K562 (cell line): ENCODE results near the gene SKA3. TPM values are rescaled to one million over a fixed set of nuclear protein-coding genes. Genes with fewer than 3 reads are reported as not detected.

Source experiments
- ATAC-seq: fragments of 200-7000 bp; cut with Tn5 transposase; 3 replicates; pipeline ENCODE4 v1.9.1; 2020; ENCODE audit warnings: moderate library complexity
- BruUV-seq: library from RNA; stranded (reverse); fragments of 400-500 nt; replicated peaks from 2 replicates; lab custom pipeline; 2021; lab: Mats Ljungman, UMichigan
- CTCF ChIA-PET: fragments of 300-600 bp; formaldehyde crosslinking; extraction: SDS; loops from one replicate; lab custom pipeline; 2021; ENCODE audit warnings: low intra/inter-chr PET ratio; lab: Yijun Ruan, JAX
- POLR2A ChIA-PET: fragments of 300-600, 350-650 bp; sonication (Branson Sonifier 250); formaldehyde crosslinking; extraction: SDS; loops from one replicate; lab custom pipeline; 2021; ENCODE audit warnings: antibody characterized with exemption, inconsistent platforms; lab: Yijun Ruan, JAX
- DNase-seq, 4 experiments: peaks; one replicate each; pipeline versions ENCODE4 v3.0.0 to v3.0.0-alpha.2; 2011 to 2018; ENCODE audit warnings: low spot score in 3 of 4, mixed read lengths in 3 of 4; ENCODE audit errors: extremely low read depth in 1 of 4
- FAIRE-seq: peaks from 2 replicates; lab custom pipeline; 2011; peaks lifted over from hg19 to GRCh38; lab: Jason Lieb, UNC
- H2AFZ ChIP-seq: 2 replicates; pipeline ENCODE4 v1.6.0; 2011; ENCODE audit warnings: low read depth, low read length, control low read depth, inconsistent platforms
- H3K27ac ChIP-seq: fragments of 200-600 bp; 3 replicates; pipeline ENCODE4 v1.8.0; 2011; ENCODE audit warnings: low read depth, mild to moderate bottlenecking, control low read depth, inconsistent platforms, low read length, moderate library complexity, mixed read lengths; ENCODE audit errors: extremely low read depth
- H3K27me3 ChIP-seq, 2 experiments: fragments of 300-600 bp in 1 of 2; 2 replicates in 1 of 2; 3 replicates in 1 of 2; pipeline versions ENCODE4 v1.6.0 to v1.8.0; 2011; ENCODE audit warnings: inconsistent platforms in 2 of 2, low read length in 2 of 2, mild to moderate bottlenecking in 1 of 2, mixed read lengths in 1 of 2, moderate library complexity in 1 of 2; ENCODE audit not compliant: control insufficient read depth in 2 of 2, insufficient read depth in 2 of 2
- H3K36me3 ChIP-seq: fragments of 300-600 bp; 3 replicates; pipeline ENCODE4 v1.8.0; 2011; ENCODE audit warnings: mild to moderate bottlenecking, low read length, inconsistent platforms; ENCODE audit not compliant: control insufficient read depth, insufficient read depth
- H3K4me1 ChIP-seq, 2 experiments: fragments of 200-600 bp in 1 of 2; replicated peaks in 1 of 2; 2 replicates in 1 of 2; 3 replicates in 1 of 2; pipeline versions ENCODE4 v1.5.1 to v1.8.0; 2011; ENCODE audit warnings: inconsistent platforms in 2 of 2, low read length in 2 of 2, mild to moderate bottlenecking in 1 of 2, mixed read lengths in 1 of 2, moderate library complexity in 1 of 2; ENCODE audit not compliant: control insufficient read depth in 2 of 2, insufficient read depth in 2 of 2
- H3K4me2 ChIP-seq: 2 replicates; pipeline ENCODE4 v1.6.1; 2011; ENCODE audit warnings: low read length, control low read depth, inconsistent platforms, mixed read lengths; ENCODE audit not compliant: insufficient read depth
- H3K4me3 ChIP-seq: fragments of 200-600 bp; sonication (generic), shearing (Covaris generic); 2 replicates; pipeline ENCODE4 v1.5.1; 2016; ENCODE audit warnings: control low read depth, inconsistent platforms
- H3K79me2 ChIP-seq: fragments of 200-600 bp; 3 replicates; pipeline ENCODE4 v1.8.0; 2011; ENCODE audit warnings: low read length, inconsistent platforms; ENCODE audit not compliant: control insufficient read depth, insufficient read depth
- H3K9ac ChIP-seq, 2 experiments: 2 replicates each; pipeline versions ENCODE4 v1.6.0 to v1.6.1; 2011; ENCODE audit warnings: low read depth in 2 of 2, low read length in 2 of 2, control low read depth in 1 of 2, inconsistent platforms in 1 of 2, mild to moderate bottlenecking in 1 of 2, mixed read lengths in 1 of 2; ENCODE audit not compliant: insufficient read depth in 1 of 2
- H3K9me1 ChIP-seq: one replicate; pipeline ENCODE4 v1.6.0; 2011; ENCODE audit warnings: inconsistent platforms, mild to moderate bottlenecking, low read length, moderate library complexity; ENCODE audit not compliant: control insufficient read depth, insufficient read depth
- H3K9me3 ChIP-seq: replicated peaks from 2 replicates; pipeline ENCODE4 v1.5.1; 2011; ENCODE audit warnings: low read depth, low read length, inconsistent platforms; ENCODE audit not compliant: control insufficient read depth, insufficient read depth
- H4K20me1 ChIP-seq: replicated peaks from 2 replicates; pipeline ENCODE4 v1.6.1; 2011; ENCODE audit warnings: low read length, inconsistent platforms, mixed read lengths; ENCODE audit not compliant: control insufficient read depth, insufficient read depth
- BRF1 ChIP-seq: IDR thresholded peaks from 3 replicates; pipeline ENCODE4 v1.6.1; 2011; ENCODE audit warnings: borderline replicate concordance, mild to moderate bottlenecking; ENCODE audit not compliant: insufficient read length; ENCODE audit errors: extremely low read depth
- E2F3 ChIP-seq: fragments of 250-450 bp; sonication (Bioruptor Pico); IDR thresholded peaks from 2 replicates; pipeline ENCODE4 v1.4.0; 2020; ENCODE audit warnings: mild to moderate bottlenecking
- ETS2 ChIP-seq: IDR thresholded peaks from 2 replicates; pipeline ENCODE4 v1.6.1; 2016; ENCODE audit warnings: borderline replicate concordance, missing genetic modification characterization, mild to moderate bottlenecking, moderate library complexity, missing compliant biosample characterization; ENCODE audit not compliant: poor library complexity, severe bottlenecking
- HNRNPK ChIP-seq: fragments of 200-400 bp; formaldehyde crosslinking; IDR thresholded peaks from one replicate; pipeline ENCODE4 v1.6.1; 2018; ENCODE audit warnings: mild to moderate bottlenecking, low read depth, low read length; ENCODE audit not compliant: poor library complexity, severe bottlenecking
- PCBP2 ChIP-seq: fragments of 200-400 bp; formaldehyde crosslinking; IDR thresholded peaks from 2 replicates; pipeline ENCODE4 v1.6.1; 2018; ENCODE audit warnings: low read length, low read depth, mild to moderate bottlenecking, moderate library complexity; ENCODE audit not compliant: poor library complexity, severe bottlenecking
- POLR2AphosphoS5 ChIP-seq: IDR thresholded peaks from 2 replicates; pipeline ENCODE4 v1.6.1; 2011; ENCODE audit warnings: mild to moderate bottlenecking, low read depth, low read length, moderate library complexity; ENCODE audit not compliant: control insufficient read depth, insufficient read depth
- RBM22 ChIP-seq: fragments of 200-400 bp; formaldehyde crosslinking; IDR thresholded peaks from 2 replicates; pipeline ENCODE4 v1.6.1; 2018; ENCODE audit warnings: low read length, low read depth; ENCODE audit not compliant: poor library complexity, severe bottlenecking
- RFX7 ChIP-seq: fragments of 250-450 bp; sonication (Bioruptor Pico); IDR thresholded peaks from 2 replicates; pipeline ENCODE4 v1.5.1; 2021; ENCODE audit warnings: mild to moderate bottlenecking
- ZFX ChIP-seq: sonication (generic); formaldehyde crosslinking; IDR thresholded peaks from 2 replicates; pipeline ENCODE4 v1.8.0; 2022; ENCODE audit warnings: mild to moderate bottlenecking, missing genetic modification reagents, moderate library complexity
- ZNF586 ChIP-seq: fragments of 450-650 bp; formaldehyde crosslinking; conservative IDR thresholded peaks from 2 replicates; pipeline ENCODE4 v1.4.0; 2020; ENCODE audit warnings: mild to moderate bottlenecking, moderate library complexity
- WGBS: fragments of 100-300 bp; shearing (Covaris generic); methylation state at CpG from one replicate; pipeline ENCODE4 v1.1.6; 2016; ENCODE audit warnings: low coverage, mixed read lengths; ENCODE audit not compliant: insufficient coverage; ENCODE audit errors: missing lambda C conversion rate; 5-methylcytosine and 5-hydroxymethylcytosine counted together
- in situ Hi-C: fragments of 300-500 bp; cut with MboI; formaldehyde crosslinking; loops from 4 replicates; pipeline ENCODE4 v1.15.0; 2018; ENCODE audit warnings: inconsistent platforms, mixed read lengths
- intact Hi-C: fragments of 100-400 bp; cut with micrococcal nuclease; formaldehyde crosslinking; loops from 2 replicates; pipeline ENCODE4 v1.14.2; 2022
- polyA plus RNA-seq, 8 experiments: library from polyadenylated mRNA; depleted of rRNA in 4 of 8; stranded (reverse) in 5 of 8; unstranded in 3 of 8; fragments of >200 nt; fragmentation: Nextera tagmentation in 2 of 8; fragmentation: Illumina TruSeq in 1 of 8; extraction: Ambion mirVana in 2 of 8; extraction: Trizol in 1 of 8; gene quantifications; 2 replicates each; pipeline versions ENCODE4 v1.2.1 to v1.2.3, GENCODE V29; 2011 to 2014; ENCODE audit warnings: inconsistent platforms in 1 of 8, missing spikeins in 1 of 8
- total RNA-seq, 7 experiments: library from RNA; depleted of rRNA in 6 of 7; stranded (reverse); fragments of >200 nt in 6 of 7; fragmentation: Illumina TruSeq in 2 of 7; extraction: Trizol in 2 of 7; gene quantifications; 2 replicates each; pipeline versions ENCODE4 v1.2.1 to v1.2.3, GENCODE V29; 2011 to 2021; ENCODE audit warnings: low replicate concordance in 1 of 7
- TF ChIP-seq, protein P1 (sequence below): fragments of 250-450 bp; sonication (Bioruptor Pico); IDR thresholded peaks from 2 replicates; pipeline ENCODE4 v1.8.0; 2021; ENCODE audit warnings: moderate library complexity, mild to moderate bottlenecking, inconsistent platforms
- TF ChIP-seq, protein P2 (sequence below): sonication (generic); formaldehyde crosslinking; IDR thresholded peaks from 2 replicates; pipeline ENCODE4 v1.8.1; 2022; ENCODE audit warnings: missing genetic modification reagents

SKA3 gene
- total and polyA plus RNA-seq, 9 of the 15 experiments (the other 6 are each of a cell fraction or from before 2014, with no cell fraction given): 17.0 to 53.3 (median 29.9) TPM

DNA sequence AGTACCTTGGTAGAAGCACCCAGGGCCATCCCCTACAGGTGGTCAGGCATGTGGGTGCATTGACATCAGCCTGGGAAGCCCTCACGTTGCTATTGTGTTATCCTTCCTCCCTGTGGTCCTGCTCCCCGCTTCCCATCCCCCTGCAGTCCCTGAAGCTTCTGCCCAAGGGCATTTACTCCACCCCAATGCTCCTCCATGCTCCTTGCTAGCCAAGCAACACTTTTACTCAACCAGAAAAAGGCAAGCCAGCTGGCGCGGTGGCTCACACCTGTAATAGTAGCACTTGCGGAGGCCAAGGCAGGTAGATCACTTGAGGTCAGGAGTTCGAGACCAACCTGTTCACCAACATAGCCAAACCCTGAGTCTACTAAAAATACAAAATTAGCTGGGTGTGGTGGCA is 60.2 kb downstream of the SKA3 start:
- intact Hi-C loops: no loop called here
- H3K36me3 ChIP-seq: no peaks in the 10 kb centered on the region
- TF ChIP-seq, protein P1, sequence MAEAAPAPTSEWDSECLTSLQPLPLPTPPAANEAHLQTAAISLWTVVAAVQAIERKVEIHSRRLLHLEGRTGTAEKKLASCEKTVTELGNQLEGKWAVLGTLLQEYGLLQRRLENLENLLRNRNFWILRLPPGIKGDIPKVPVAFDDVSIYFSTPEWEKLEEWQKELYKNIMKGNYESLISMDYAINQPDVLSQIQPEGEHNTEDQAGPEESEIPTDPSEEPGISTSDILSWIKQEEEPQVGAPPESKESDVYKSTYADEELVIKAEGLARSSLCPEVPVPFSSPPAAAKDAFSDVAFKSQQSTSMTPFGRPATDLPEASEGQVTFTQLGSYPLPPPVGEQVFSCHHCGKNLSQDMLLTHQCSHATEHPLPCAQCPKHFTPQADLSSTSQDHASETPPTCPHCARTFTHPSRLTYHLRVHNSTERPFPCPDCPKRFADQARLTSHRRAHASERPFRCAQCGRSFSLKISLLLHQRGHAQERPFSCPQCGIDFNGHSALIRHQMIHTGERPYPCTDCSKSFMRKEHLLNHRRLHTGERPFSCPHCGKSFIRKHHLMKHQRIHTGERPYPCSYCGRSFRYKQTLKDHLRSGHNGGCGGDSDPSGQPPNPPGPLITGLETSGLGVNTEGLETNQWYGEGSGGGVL (CRISPR knock-in tag): no peak
- no peak for TF ChIP-seq BRF1
- TF ChIP-seq, all 486 proteins: peak for 0
- WGBS: 56% methylated on average over 4 of the region's 6 CpGs
- in situ Hi-C loops: no loop called here
- Histone ChIP-seq H3K27me3 (no peaks in the 10 kb centered on the region), H4K20me1 (no peaks in the 10 kb centered on the region), H3K4me3 (no peak overlapping the region), H3K4me1 (no peaks in the 10 kb centered on the region; a peak in 1 of 5 replicates), H3K4me2 (no peak overlapping the region), H3K9me1 (no peaks in the 10 kb centered on the region), H2AFZ (no peak overlapping the region), H3K27ac (no peak overlapping the region), H3K9me3 (no peaks in the 10 kb centered on the region), H3K9ac (no peak overlapping the region), H3K79me2 (no peaks in the 10 kb centered on the region)
- BruUV-seq: no TSS peak
- DNase-seq: no peak
- ChIA-PET POLR2A (no interaction called here), CTCF (no interaction called here)
- ATAC-seq: no peak
- no peak for FAIRE-seq

- WGBS: 37% methylated on average over 3 of the region's 3 CpGs
- TF ChIP-seq HNRNPK (no peak), RBM22 (no peak), E2F3 (CRISPR knock-in tag) (no peak), ETS2 (no peak), POLR2AphosphoS5 (no peak), ZFX (CRISPR knock-in tag) (no peak), ZNF586 (CRISPR knock-in tag) (no peak), RFX7 (CRISPR knock-in tag) (no peak), PCBP2 (no peak)
- TF ChIP-seq, protein P2, sequence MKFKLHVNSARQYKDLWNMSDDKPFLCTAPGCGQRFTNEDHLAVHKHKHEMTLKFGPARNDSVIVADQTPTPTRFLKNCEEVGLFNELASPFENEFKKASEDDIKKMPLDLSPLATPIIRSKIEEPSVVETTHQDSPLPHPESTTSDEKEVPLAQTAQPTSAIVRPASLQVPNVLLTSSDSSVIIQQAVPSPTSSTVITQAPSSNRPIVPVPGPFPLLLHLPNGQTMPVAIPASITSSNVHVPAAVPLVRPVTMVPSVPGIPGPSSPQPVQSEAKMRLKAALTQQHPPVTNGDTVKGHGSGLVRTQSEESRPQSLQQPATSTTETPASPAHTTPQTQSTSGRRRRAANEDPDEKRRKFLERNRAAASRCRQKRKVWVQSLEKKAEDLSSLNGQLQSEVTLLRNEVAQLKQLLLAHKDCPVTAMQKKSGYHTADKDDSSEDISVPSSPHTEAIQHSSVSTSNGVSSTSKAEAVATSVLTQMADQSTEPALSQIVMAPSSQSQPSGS: no peak
Observed at GRCh38 chr13:21115231-21115630, 61.1 kb downstream of the SKA3 start.

More at GRCh38 chr13:21115231-21115630, 61.1 kb downstream of the SKA3 start:
- Histone ChIP-seq H3K4me2 (no peak overlapping the region), H4K20me1 (no peaks in the 10 kb centered on the region), H3K9me3 (no peaks in the 10 kb centered on the region), H3K27ac (no peak overlapping the region), H3K9ac (no peak overlapping the region), H2AFZ (no peak overlapping the region), H3K4me3 (no peak overlapping the region), H3K79me2 (no peaks in the 10 kb centered on the region), H3K9me1 (no peaks in the 10 kb centered on the region), H3K4me1 (no peaks in the 10 kb centered on the region; a peak in 1 of 5 replicates), H3K36me3 (no peaks in the 10 kb centered on the region), H3K27me3 (no peaks in the 10 kb centered on the region)
- in situ Hi-C loops (no loop called here), intact Hi-C loops (no loop called here)
- DNase-seq (no peak), ATAC-seq (no peak), FAIRE-seq (no peak)
- BruUV-seq: no TSS peak
- ChIA-PET CTCF (no interaction called here), POLR2A (no interaction called here)
